Amygdala (tissue), 56 donors: Measurements from ENCODE around the gene BNIP5.
A peak's percentile ranks its signal among the peaks of the same experiment; 100 is the strongest.

Source experiments
- DNase-seq, 56 donors: peaks; one replicate each; lab custom pipeline; 2025; lab: John Stamatoyannopoulos, UW

Gene BNIP5

DNA sequence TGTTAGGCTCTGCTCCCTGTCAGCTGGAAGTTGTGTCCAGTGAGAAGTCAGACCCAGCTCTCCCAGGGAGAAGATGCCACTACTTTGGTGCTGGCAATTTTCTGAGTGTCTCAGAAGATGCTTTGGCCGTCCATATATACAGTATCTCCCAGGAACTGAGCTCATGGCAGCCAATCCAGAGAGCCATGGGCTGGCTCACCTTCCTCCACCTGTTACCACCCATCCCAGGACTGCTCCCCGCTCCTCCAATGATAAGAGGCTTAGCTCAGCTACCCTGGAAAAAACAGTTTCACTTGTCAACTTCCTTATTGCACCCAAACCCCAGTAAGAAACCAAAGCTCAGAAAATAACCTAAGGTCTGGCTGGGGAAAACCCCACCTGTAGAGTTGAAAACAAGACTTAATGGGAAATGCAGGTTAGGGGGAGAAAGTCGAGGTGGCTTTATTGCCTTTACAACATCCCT is at the start of gene BNIP5:
Gene BNIP5, minus strand, starts transcription at position 110 of the 463 bp plus-strand sequence. CDS start 6,198 bp downstream, outside the sequence.
- DNase-seq, result no peak

DNA sequence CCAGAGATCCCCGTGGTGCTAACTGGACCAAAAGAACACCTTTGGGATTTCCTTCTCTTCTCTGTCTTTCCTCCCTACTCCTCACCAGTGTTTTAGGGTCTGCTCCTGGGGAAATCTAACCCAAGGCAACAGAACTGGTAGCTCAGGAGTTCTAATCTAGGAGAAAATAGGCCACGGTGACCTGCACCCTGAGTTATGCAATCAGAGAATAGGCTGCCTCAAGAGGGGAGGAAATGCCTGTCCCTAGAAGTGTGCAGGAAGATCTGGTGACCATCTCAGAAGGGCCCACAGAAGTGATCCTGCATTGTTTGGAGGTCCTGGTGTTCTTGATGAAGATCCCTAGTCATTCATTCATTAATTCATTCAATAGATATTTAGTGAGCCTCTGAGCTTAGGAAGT is 47.4 kb upstream of the BNIP5 start:
- DNase-seq, result no peak

GRCh38 chr6:36383606-36384005 is 46.9 kb upstream of the BNIP5 start:
- DNase-seq, result no peak

DNA sequence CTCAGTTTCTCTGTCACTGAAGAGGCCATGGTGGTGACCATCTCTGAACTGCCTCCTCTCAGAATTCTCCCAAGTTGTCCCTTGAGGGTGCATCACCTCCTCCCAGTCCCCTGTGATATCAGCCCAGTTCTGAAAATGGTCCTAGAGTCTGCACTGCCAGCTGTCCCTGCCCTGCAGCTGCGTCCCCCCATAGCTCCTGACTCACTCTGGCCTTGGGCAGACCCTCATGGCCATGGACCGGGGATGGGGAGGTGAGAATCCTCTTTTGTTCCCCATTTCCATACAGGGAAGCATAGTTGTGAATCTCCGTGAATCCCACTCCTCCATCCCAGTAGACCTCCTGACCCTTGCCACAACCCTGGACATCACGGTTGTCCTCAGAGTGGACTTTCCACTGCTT is 46.3 kb upstream of the BNIP5 start:
- no peak for DNase-seq

GRCh38 chr6:36381502-36382389 is 45.1 kb upstream of the BNIP5 start:
- DNase-seq, result no peak

GRCh38 chr6:36380166-36380565 is 43.5 kb upstream of the BNIP5 start:
- DNase-seq, result no peak

GRCh38 chr6:36378936-36379335 is 42.2 kb upstream of the BNIP5 start:
- DNase-seq, result no peak

DNA sequence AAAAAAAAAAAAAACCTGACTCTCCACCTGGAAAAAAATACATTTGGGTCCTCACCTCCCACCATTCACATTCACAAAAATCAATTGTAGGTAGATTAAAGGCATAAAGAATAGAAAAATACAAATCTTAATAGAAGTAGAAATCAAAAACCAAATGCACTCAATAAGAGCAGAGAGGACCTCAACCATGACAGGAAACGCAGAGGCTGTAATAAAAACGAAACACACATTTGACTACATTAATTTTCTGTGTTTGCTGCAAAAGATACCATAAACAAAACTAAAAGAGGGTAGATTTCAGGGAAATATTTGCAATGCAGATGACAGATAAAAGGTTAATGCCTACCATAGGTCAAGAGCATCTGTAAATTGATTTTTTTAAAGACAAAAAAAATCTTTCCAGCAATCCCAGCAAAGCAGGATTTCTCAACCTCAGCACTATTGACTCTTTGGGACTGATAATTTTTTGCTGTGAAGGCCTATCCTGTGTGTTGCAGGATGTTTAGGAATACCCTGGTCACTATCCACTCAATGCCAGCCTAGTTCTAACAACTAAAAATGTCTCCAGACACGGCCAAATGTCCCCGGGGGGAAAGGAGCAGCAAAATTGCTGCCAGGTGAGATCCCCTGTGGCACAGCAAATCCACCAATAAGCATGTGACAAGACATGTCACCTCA is 41.7 kb upstream of the BNIP5 start:
- DNase-seq, result no peak

GRCh38 chr6:36377594-36377993 is 40.9 kb upstream of the BNIP5 start:
- DNase-seq, result peak in 1 of 56 donors; percentile 8

- no peak for DNase-seq
Observed at GRCh38 chr6:36376742-36377141, 40.1 kb upstream of the BNIP5 start.

DNA sequence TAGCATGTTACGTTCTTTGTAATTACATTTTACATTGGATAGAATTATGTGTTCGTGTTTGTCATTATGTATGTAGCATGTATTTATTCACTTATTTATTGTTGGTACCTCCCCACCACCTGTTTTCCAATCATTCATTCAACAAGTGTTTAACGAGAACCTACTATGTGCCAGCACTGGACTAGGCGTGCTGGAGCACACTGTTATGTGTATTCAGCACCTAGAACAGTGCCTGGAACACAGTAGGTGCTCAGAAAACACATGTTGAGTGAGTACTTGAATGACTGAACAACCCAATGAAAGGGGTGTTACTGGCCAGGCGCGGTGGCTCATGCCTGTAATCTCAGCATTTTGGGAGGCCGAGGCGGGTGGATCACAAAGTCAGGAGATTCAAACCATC is 39.5 kb upstream of the BNIP5 start:
- DNase-seq, result no peak

DNA sequence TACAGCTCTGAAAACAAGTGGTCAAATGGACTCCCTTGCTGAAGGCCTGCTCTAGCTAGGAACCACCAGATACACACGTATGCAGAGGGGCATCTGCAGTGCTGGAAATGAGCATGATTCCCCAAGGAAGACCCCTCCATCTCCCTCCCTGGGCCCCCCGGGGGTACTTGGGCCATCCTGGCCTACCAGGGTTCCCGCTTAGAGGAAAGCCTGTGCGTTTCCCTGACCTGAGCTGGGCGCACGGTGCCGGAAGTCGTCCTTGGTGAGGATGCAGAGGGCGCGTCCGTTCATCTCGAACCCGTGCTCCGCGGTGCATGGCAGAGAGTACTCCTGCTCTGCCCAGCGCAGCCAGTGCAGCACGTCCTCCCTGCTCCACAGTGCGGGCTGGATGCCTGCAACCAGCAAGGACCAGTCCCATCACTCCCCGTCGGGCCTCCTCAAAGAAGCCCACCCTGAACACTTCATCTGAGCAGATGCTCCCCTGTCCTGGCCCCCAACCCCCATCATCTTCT is 39.0 kb upstream of the BNIP5 start:
- no peak for DNase-seq

DNA sequence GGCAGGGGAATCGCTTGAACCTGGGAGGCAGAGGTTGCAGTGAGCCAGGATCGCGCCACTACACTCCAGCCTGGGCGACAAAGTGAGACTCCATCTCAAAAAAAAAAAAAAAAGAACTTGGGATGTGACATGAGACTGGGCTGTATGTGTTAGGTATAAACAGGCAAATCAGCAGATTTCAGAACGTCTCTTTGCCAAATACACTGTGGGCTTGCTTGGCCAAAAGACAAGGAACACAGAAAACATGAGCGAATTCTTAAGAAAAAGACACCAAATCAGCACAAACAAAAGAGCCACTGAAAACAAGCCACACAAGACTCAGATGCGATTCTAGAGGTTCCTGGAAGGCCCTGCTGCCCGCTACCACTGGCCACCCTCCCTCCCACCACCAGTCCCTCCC is 38.3 kb upstream of the BNIP5 start:
- no peak for DNase-seq

DNA sequence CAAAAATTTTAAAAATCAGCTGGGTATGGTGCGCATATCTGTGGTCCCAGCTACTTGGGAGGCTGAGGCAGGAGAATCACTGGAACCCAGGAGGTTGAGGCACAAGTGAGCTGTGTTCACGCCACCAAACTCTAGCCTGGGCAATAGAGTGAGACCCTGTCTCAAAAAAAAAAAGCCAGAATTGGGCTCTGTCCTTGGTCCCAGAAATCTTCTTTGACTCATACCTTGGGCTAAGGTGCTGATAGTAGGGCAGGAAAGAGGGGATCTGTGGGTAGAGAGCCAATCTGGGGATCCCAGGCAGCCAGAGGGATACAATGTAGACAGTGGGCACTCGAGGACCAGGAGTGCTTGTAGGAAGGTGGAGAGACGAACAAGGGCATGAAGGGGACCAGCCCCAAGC is 37.5 kb upstream of the BNIP5 start:
- no peak for DNase-seq

- no peak for DNase-seq
Observed at GRCh38 chr6:36373368-36374019, 36.8 kb upstream of the BNIP5 start.

GRCh38 chr6:36372088-36372487 is 35.4 kb upstream of the BNIP5 start:
- DNase-seq, result no peak

DNA sequence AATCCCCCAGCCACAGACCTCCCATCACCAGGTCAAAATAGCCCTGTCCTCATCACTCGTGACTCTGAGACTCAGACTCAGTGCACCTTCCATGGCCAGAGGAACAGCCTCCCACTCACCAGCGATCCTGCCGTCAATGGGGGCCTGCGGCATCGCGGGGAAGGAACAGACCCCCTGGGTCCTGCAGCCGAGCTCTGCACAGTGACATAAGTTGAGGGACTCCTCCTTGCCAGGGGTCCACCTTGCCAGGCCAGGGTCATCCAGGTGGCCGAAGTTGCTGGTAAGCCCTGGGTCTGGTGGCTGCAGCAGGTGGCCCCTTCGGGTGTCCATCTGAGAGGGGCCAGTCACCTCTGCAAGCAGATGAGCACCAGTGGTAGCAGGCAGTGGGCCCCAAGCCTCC is 34.5 kb upstream of the BNIP5 start:
- DNase-seq, result no peak

GRCh38 chr6:36370638-36371037 is 34.0 kb upstream of the BNIP5 start:
- DNase-seq, result no peak

- no peak for DNase-seq
Observed at GRCh38 chr6:36368921-36369865, 32.5 kb upstream of the BNIP5 start.

DNA sequence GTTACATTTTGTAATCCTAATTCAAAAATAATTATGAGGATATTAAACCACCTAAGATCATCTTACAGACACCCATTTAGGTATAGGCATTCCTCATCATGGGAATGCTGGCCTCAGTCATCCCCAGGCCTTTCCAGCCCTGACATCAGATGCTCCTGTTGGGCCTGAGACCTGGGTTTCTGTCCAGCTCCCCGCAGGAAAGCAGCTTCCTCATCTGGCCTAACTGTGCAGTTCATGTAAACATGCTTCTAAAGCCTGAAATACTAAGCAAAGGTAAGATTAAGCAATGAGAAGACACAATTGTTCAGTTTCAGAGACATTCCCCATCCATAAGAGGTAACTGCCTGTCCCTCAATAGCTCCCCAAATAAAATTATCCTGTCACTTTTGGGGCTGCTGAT is 31.7 kb upstream of the BNIP5 start:
- DNase-seq, result no peak
